NCI-H1105 (cell line): Measurements from ENCODE around the gene CYP4F11.
"Not testable (repeated sequence)": the region's sequence is repeated elsewhere in the genome, so short reads cannot be mapped to it uniquely, and the experiment has no call there.

Source experiments
- DNase-seq: peaks from one replicate; lab custom pipeline; 2025; lab: John Stamatoyannopoulos, UW

CYP4F11 gene, protein sequence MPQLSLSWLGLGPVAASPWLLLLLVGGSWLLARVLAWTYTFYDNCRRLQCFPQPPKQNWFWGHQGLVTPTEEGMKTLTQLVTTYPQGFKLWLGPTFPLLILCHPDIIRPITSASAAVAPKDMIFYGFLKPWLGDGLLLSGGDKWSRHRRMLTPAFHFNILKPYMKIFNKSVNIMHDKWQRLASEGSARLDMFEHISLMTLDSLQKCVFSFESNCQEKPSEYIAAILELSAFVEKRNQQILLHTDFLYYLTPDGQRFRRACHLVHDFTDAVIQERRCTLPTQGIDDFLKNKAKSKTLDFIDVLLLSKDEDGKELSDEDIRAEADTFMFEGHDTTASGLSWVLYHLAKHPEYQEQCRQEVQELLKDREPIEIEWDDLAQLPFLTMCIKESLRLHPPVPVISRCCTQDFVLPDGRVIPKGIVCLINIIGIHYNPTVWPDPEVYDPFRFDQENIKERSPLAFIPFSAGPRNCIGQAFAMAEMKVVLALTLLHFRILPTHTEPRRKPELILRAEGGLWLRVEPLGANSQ

DNA sequence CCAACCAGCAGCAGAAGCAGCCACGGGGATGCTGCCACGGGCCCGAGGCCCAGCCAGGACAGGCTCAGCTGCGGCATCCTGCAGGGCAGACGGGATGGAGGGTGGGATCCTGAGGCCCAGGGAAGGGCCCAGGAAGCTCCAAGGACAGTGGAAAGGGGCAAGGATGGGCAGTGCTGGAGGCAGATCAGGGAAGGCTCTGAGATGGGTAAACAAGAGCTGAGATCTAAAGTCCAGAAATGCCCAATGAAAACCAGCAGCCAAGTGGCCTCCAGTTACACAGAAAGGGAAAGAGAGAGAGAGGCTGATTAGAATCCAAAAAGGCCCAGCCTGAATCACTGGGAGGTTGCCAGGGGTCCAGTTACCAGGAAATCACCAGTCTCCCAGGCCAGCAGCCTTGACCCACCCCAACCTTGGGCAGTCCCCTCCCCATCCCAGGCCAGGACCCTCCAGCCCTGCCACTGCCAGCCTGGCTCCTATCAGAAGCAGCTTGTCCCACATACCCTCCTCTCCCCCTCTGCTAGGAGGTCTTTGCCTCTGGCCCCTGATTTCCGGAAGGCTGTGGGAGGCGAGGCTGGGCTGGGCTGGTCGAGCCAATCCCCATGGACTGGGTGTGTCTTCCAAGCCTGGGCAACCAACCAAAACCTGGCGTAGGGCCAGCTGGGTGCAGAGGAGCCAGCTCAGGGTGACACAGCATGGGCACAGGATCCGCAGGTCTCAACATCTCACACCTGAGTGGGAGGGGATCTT, at the start of gene CYP4F11:
Gene CYP4F11, minus strand, starts transcription at position 198 of the 747 bp plus-strand sequence. Its CDS starts 121 bp downstream, at position 77.
- DNase-seq, result no peak

DNA sequence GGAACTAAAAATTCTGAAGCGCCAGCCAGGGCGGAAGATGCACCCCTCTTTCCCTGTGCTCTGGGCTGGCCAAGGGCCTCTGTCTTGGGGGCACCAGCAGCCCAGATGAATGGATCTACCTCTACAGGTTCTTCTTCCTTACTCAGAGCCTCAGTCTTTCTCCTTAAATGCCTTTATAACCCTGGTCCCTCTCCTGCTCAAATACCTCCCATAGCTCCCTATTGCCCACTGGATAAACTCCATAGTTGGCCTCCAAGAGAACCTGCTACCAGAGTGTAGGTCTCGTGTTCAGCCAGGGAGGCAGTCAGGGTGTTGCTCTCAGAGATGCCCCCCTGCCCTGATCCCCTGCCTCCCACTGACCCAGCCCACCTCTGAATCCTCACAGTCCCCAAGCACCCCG, 45.0 kb upstream of the CYP4F11 start:
- no peak for DNase-seq

DNA sequence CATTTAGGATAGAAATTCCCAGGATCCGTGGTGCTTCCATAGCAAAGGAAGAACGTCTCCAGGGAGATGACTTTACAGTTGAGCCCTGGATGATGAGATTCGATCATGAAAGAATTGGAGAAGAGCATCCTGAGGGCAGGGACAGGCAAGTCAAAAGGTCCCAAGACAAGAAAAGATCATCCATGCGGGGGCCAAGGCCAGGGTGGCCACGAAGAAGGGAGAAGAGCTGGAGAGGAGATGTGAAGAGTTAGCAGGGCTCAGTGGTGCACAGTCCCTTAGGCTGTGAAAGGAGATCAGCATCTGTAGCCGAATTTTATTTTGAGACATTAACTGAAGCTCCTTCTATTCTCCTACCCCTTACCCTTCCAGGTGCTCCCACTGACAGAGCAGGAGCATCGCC, 43.4 kb upstream of the CYP4F11 start:
- no peak for DNase-seq

DNA sequence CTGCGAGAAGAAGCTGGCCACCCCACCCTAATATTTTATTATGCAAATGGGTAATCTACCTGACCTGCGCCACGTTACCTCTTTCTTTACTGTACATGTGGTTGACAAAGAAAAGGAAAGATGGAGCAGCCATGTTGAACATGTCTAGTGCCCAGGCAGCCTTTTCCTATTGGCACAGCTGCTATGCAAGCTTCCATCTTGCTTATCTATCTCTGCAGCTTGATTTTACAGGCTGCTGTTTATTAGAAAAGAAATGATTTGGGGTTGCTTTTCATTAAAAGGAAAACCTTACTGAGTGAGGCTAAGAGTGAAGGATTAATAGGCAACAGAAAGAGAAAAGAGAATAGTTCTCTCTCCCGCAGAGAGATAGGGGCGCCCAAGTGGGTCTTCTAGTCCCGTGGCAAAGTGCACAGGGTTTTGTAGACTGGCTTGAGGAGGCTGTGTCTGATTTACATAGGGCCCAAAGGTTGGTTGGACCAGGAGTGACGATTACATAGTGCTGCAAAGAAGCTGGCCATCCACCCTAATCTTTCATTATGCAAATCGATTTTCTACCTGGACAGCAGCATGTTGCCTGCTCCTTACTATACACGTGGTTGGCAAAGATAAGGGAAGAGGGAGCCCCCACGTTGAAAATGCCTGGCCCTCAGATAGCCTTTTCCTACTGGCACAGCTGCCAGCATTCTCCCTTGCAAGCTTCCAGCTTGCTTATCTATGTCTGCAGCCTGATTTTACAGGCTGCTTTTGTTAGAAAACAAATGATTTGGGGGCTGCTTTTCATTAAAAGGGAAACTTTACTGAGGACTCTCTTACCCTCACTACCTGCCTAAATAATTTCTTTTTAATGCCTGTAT, 42.7 kb upstream of the CYP4F11 start:
- no peak for DNase-seq

DNA sequence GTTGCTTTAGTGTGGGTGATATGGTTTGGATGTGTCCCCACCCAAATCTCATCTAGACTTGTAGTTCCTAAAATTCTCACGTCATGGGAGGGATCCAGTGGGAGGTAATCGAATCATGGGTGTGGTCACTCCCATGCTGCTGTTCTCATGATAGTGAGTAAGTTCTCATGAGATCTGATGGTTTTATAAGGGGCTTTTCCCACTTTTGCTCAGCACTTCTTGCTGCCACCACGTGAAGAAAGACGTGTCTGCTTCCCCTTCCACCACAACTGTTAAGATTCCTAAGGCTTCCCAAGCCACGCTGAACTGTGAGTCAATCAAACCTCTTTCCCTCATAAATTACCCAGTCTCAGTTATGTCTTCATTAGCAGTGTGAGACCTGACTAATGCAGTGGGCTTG, 40.5 kb upstream of the CYP4F11 start:
- DNase-seq, result no peak

DNA sequence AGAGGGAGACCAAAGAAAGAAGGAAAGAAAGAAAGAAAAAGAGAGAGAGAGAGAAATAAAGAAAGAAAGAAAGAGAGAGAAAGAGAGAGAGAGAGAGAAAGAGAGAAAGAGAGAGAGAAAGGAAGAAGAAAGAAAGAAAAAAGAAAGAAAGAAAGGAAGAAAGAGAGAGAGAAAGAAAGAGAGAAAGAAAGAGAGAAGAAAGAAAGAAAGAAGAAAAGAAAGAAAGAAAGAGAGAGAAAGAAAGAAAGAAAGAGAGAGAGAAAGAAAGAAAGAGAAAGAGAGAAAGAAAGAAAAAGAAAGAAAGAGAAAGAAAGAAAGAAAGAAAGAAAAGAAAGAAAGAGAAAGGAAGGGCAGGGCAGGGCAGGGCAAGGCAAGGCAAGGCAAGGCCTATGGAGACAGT, 37.7 kb upstream of the CYP4F11 start:
- DNase-seq, result not testable (repeated sequence)

DNA sequence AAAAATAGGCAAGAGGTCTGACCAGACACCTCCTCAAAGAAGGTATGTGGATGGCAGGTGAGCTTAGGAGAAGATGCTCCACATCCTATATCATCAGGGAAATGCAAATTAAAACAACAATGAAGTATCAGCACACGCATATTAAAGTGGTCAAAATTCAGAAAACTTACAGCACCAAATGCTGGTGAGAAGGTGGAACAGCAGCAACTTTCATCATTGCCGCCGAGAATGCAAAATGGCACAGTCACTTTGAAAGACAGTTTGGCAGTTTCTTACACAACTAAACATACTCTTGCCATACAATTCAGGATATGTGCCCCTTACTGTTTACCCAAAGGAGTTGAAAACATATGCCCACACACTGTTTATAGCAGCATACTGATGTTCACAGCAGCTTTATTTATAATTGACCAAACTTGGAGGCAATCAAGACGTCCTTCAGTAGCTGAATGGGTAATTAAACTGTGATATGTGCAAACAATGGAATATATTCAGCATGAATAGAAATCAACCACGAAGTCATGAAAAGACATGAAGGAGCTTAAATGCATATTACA, 37.0 kb upstream of the CYP4F11 start:
- no peak for DNase-seq

DNA sequence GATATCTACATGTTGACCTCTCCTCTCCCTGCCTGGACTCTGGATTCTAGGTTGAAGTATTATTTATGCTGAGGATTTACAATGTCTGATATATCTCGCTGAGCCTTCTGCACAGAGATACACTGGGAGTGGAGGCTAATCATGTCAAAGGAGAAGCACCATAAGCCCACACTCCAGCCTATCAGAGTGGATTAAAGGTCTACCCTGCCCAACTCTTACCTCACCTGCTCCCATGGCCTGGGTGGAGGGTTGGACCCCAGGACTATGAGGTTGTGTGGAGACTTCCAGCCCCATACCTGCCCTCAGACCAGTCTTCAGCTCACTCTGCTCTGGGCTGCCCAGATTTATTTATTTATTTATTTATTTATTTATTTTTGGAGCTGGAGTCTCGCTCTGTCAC, 29.9 kb upstream of the CYP4F11 start:
- DNase-seq, result no peak

DNA sequence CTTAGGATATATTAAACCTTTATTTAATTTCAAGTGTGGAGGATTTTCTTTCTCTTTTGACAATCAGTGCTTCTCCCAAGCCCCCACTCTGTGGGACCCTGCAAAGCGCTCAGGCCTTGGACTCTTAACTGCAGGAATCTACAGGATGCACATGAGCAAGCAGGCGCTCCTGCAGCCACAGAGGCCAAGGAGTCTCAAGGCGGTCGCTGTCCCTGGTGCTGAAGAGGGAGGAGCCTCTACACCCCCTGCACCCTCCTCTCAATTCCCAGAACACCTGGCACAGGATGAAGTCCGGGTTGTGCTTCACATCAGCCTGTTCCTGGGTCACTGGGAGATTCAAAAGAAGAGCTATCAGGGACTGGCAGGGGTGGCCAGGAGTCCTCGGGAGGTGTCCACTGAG, 28.0 kb upstream of the CYP4F11 start:
- DNase-seq, result no peak

DNA sequence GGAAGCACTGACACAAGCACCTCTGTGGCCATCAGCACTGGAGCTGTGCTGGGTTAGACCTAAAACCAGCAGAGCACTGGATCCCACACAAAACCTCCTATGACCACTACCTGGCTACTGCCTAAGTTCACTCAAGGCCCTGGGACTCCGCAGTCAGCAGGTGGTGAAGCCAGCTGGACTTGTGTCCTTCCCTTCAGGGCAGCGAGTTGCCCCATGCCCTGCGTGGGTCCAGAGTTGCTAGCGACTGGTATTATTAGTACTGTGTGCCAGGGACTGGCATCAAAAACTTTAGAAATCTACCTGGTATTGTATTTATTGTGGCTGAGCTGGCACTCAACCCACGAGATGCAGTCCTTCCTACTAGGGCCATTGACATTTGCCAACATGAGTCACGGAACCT, 20.5 kb upstream of the CYP4F11 start:
- no peak for DNase-seq

DNA sequence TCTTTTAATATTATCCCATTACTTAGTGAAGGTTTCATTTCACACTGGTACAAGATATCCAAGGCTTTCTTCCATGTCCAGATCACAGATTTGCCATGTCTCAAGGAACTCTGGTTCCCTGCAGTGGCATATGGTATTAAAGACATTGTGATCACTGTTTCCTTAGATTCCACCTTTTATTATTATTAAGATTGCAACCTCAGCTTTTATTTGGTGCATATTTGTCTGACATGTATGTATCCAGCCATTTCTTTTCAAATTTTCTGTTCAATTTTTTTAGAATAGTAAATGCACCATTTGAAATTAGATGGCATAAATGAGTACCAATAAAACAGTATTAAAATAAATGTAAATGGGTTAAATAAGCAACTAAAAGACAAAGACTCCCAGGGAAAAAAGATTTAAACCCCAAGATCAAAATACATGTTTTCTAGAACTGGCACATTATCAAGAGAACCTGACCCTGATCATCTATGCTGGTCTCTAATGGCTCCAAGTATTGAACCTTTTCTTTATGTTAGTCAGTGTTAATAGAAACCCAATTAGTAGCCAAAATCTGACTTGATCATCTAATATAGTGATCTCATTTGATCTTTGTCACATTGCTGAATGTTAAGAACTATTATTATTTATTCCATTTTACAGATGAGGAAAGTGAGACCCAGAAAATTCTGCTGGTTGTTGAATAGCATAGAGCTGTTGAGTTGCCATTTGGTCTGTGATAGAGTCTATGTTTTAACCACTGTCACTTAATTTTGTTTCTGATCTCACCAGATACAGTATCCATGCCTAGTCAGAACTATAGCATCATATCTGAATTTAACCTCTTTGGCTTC, 14.1 kb upstream of the CYP4F11 start, which contains the start of gene OR10H4:
Gene OR10H4, plus strand, starts transcription at position 786 of the 836 bp plus-strand sequence. Its CDS starts 0 bp downstream, at position 786.
- no peak for DNase-seq

DNA sequence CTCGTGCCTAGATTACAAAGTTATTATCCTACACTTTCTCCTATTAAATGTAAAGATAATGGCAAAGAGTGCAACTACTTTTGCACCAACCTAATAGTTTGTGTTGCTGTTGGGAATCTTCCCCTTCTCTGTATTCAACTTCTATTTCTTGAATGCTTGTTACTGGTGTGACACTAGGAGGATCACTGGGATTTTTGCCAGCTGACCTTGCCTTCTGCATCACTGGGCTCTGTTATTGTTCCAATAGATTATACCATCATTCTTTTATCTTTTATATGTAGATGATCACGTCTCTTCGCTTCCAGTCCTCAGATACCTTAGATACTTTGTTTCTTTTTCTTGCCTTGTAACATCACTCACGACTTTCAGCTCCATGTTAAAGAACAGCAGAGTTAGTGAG, 11.0 kb upstream of the CYP4F11 start:
- DNase-seq, result no peak

DNA sequence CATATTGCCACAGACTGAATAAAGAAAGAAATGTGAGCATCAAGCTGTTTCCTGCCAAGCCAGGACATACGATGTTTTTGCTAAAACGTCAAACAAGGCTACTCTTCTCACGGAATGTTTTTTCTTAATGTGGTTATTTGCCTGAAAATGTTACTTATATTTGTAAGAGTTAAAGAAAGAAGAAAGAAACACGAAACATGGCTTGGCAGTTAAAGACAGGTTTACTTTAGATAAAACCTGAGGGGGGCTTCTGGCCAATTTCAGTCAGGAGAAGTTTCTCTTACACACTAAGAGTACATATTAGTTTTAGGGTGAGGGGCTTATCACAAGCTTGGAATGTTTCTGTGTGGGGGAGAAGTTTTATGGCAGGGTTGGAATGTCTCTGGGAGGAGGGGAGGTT, 10.1 kb upstream of the CYP4F11 start:
- no peak for DNase-seq

DNA sequence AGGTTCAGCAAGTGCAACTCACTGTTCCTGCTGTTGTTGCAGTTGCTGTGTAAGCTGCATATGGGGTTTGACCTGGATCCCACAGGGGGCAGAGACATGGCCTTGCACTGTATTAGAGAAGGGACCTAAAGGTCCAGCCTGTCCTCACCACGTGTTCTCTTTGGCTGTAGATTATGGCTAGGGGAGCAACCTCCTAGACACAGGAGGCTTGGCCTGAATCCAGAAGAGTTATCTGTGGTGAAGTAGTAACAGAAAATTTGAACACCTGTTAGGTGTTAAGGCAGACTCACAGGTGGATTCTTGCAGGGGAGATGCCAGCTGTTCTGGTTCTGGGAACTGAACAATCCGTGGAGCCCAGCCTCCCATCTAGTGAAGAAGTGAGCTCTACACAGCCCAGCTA, 3.4 kb upstream of the CYP4F11 start:
- no peak for DNase-seq

DNA sequence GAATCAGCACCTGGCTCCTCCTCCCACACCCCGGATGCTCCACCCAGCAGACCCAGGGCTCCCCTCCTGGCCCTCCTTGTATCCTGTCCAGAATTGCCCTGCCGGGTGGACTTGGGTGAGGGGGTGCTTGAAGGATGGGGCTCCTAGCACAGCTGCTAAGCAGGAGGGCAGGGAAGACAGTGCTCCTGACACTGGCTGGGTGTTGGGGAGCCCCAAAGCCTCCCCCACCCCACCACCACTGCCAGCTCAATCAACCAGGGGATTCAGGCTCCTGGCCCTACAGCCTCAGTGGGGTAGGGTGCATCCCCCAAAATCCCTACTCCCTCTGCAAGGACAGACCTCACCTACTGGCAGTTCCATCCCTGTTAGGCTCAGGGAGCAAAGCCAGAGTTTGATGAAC, 2.6 kb upstream of the CYP4F11 start:
- no peak for DNase-seq

DNA sequence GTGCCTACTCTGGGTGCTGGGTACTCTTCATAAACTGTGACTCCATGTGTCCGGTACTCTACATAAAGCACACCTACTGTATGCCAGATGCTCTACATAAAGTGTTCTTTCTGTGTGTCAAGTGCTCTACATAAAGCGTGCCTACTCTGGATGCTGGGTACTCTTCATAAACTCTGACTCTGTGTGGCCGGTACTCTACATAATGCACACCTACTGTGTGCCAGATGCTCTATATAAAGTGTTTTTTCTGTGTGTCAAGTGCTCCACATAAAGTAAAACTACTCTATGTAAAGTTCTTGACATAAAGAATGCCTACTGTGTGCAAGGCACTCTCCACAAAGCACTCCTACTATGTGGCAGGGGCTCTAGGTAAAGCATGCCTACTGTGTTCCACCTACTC, 1.8 kb upstream of the CYP4F11 start:
- DNase-seq, result no peak

DNA sequence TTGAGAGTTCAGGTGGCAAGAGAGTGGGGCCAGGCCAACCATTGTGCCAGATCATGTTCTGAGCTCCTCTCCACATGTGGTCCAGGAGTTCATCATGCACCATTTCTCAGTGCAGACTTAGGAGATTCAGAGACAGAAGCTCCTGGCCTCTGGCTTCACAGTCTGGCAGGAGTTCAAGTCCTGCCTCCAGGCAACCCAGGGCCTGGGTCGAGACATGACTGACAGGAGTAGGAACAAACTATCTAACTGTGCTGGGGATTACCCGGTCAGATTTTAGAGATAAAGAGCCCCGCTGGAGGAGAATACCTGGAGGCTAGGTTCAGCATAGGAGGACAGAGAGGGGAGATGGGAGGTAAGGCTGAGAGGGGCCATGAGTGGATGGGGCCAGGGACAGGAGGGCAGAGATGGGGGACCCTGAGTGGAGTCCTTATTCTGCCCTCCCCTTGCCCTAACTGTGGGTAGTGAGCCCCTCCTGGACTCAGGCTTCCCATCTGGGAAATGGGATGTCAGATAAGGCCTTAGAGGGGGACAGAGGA, 906 bp upstream of the CYP4F11 start:
- no peak for DNase-seq

DNA sequence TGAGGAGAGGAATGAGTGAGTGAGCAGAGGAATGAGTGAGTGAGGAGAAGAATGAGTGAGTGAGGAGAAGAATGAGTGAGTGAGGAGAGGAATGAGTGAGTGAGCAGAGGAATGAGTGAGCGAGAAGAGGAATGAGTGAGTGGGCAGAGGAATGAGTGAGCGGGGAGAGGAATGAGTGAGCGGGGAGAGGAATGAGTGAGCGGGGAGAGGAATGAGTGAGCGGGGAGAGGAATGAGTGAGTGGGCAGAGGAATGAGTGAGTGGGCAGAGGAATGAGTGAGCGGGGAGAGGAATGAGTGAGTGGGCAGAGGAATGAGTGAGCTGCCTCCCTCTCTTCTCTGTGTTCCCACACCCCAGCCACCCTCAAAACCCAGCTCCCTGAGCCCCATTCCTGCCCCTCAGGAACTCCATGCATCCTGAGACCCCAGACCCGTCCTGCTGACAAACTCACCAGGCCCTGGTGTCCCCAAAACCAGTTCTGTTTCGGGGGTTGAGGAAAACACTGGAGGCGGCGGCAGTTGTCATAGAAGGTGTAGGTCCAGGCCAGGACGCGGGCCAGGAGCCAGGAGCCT, 483 bp downstream of the CYP4F11 start:
- DNase-seq, result not testable (repeated sequence)

DNA sequence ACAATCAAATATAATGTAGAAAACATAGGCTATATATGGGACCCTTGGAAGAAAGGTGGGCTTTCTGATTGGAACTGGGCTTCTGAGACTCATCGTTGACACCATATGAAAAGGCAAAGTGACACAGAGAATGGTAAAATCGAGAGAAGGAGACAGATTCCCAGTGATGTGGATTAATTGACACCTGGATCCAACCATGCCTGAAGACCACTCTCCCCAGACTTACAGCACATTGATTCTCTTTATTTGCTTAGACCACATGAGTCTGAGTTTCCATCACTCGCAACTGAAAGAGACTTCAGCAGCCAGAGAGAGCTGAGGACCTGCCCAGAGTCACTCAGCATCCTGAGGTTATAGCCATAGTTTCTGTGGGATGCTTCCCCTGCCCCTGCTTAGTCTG, 6.0 kb downstream of the CYP4F11 start:
- no peak for DNase-seq

DNA sequence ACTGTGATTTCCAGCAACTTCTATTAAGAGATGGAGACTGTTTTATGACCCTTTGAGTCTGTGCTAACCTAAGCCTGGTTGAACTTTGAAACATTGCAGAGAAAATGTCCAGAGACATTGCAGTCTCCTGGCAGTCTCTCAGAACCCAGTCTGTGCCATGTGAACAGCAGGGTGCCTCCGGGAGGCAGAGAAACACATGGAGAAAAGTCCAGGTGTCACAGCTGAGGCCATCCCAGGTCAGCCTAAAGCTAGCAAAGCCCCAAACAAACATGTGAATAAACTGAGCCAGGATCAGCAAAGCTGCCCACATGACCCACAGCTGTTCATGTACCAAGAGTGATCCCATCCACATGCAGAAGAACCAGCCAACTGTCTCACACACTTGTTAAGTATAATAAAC, 7.8 kb downstream of the CYP4F11 start:
- DNase-seq, result no peak
